ENCODE data around the gene PHIP. TPM values are rescaled to one million over a fixed set of nuclear protein-coding genes. Genes with fewer than 3 reads are reported as not detected.

The PHIP gene
- total RNA-seq (ENCODE audit: low replicate concordance): 80.0 and 129 TPM in 2 replicates

DNA sequence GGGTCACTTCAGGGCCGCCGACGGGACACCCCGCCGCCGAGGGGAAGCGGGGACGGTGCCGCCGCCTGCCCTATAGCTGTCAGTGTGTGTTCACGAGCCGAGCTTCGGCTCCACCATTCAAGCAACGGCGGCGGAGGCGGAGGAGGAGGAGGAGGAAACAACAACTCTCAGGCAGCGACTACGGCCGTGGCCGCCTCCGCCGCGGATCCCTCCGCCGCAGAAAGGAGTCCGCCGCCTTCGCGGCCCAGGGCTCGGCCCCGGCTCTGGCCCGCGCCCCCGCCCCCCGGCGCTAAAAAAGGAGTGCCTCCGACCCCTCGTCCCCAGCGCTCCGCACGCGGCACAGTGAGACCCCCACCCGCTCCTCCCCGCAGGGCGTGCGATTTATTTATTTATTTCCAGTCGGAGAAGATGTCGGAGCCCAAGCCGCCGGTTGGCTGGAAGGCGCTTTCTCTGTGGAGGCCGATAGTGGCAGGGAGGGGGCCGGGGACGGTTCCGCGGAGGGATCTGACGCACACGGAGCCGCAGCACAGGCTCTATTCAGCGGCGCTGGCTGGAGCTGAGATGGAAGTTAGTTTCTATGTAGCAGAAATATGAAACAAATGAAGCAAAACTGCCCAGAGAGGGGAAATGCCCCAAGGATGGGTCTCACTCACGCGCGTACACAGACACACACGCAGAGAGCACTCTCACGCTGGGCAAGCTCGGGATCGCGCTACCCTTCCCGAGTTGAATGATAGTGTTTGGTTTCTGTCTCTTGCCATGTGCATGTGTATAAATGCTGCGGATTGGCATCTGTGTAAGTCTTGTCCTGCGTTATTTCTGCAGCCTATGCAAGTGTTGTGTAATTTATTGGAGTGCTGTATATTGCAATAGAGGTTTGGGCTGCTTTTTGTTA is at the start of gene PHIP:
PHIP (minus strand) TSS at position 180 of the 895 bp plus-strand sequence. CDS start 186 bp downstream, outside the sequence.
- TF ChIP-seq EZH2phosphoT487 (IDR thresholded peaks at IDR 0.05): no peak
- TF ChIP-seq EZH2 (IDR thresholded peaks at IDR 0.05): peak; percentile 39
- TF ChIP-seq, protein P1, sequence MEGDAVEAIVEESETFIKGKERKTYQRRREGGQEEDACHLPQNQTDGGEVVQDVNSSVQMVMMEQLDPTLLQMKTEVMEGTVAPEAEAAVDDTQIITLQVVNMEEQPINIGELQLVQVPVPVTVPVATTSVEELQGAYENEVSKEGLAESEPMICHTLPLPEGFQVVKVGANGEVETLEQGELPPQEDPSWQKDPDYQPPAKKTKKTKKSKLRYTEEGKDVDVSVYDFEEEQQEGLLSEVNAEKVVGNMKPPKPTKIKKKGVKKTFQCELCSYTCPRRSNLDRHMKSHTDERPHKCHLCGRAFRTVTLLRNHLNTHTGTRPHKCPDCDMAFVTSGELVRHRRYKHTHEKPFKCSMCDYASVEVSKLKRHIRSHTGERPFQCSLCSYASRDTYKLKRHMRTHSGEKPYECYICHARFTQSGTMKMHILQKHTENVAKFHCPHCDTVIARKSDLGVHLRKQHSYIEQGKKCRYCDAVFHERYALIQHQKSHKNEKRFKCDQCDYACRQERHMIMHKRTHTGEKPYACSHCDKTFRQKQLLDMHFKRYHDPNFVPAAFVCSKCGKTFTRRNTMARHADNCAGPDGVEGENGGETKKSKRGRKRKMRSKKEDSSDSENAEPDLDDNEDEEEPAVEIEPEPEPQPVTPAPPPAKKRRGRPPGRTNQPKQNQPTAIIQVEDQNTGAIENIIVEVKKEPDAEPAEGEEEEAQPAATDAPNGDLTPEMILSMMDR (IDR thresholded peaks at IDR 0.05): no peak

DNA sequence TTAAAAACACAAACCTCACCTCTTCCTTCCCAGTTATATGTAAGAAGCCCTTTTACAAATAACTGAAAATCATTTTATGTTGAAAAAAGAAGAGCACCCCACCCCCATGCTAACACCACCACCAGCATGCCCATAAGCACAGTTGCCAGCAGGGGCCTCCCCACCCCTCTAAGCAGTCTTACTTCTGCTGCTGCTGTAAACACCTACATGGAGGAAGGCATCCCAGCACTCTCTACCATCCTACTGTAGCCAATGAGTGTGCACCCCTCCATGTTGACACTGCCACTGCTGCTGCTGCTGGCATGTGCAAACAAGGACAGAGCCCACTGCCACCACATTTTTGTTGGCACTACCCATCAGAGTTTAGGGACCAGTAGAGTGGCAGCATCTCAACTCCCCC is 49.6 kb upstream of the PHIP start:
- H3K4me2 ChIP-seq: no peak overlapping the region
- no peak overlapping the region for H3K4me3 ChIP-seq
- peaks cover 3% of the 10 kb centered on the region for H3K9me3 Mint-ChIP-seq
- H3K4me1 Mint-ChIP-seq: no peaks in the 10 kb centered on the region
- H3K4me3 Mint-ChIP-seq: no peak overlapping the region
- H4K20me1 ChIP-seq (ENCODE audit: low read depth): no peaks in the 10 kb centered on the region
- TF ChIP-seq EZH2phosphoT487 (IDR thresholded peaks at IDR 0.05) (no peak), EZH2 (IDR thresholded peaks at IDR 0.05) (no peak)
- TF ChIP-seq, protein P1 (IDR thresholded peaks at IDR 0.05): peak; percentile 17
- H3K4me1 ChIP-seq: no peaks in the 10 kb centered on the region
- no peaks in the 10 kb centered on the region for H3K27me3 Mint-ChIP-seq (ENCODE audit: insufficient read depth, low read depth)
- no peak overlapping the region for H3K9ac ChIP-seq
- no peaks in the 10 kb centered on the region for H3K27me3 ChIP-seq
- H3F3A ChIP-seq (ENCODE audit: low read depth): no peaks in the 10 kb centered on the region
- no peak overlapping the region for H3K27ac Mint-ChIP-seq
- H3K36me3 ChIP-seq: no peaks in the 10 kb centered on the region
- no peak overlapping the region for H3K27ac ChIP-seq
- DNase-seq (ENCODE audit: low spot score): peak; percentile 5
- H3K79me2 ChIP-seq (ENCODE audit: low read depth): no peaks in the 10 kb centered on the region
- no peaks in the 10 kb centered on the region for H3K36me3 Mint-ChIP-seq
- no peaks in the 10 kb centered on the region for H3K9me3 ChIP-seq (ENCODE audit: low read depth)
- H2AFZ ChIP-seq (replicated peaks): no peak overlapping the region

More for the DNA sequence above, at the start of gene PHIP:
- peak within 1 kb of the TSS; percentile 93 for H3K9ac ChIP-seq
- H3K27me3 Mint-ChIP-seq (ENCODE audit: insufficient read depth, low read depth): peaks cover 7% of the 10 kb centered on the region
- H3K36me3 ChIP-seq: no peaks in the 10 kb centered on the region
- peaks cover 45% of the 10 kb centered on the region for H3K4me1 Mint-ChIP-seq
- peaks cover 26% of the 10 kb centered on the region for H4K20me1 ChIP-seq (ENCODE audit: low read depth)
- peak within 1 kb of the TSS; percentile 98 for H3K4me3 ChIP-seq
- H3F3A ChIP-seq (ENCODE audit: low read depth): peaks cover 2% of the 10 kb centered on the region
- H3K9me3 Mint-ChIP-seq: peaks cover 2% of the 10 kb centered on the region
- peak within 1 kb of the TSS; percentile 91 for H3K4me2 ChIP-seq
- no peaks in the 10 kb centered on the region for H3K9me3 ChIP-seq (ENCODE audit: low read depth)
- peak; percentile 95 for DNase-seq (ENCODE audit: low spot score)
- H3K4me1 ChIP-seq: peaks cover 43% of the 10 kb centered on the region
- H2AFZ ChIP-seq (replicated peaks): peak within 1 kb of the TSS; percentile 93
- peaks cover 69% of the 10 kb centered on the region for H3K79me2 ChIP-seq (ENCODE audit: low read depth)
- peak within 1 kb of the TSS; percentile 94 for H3K4me3 Mint-ChIP-seq
- H3K36me3 Mint-ChIP-seq: peaks cover 19% of the 10 kb centered on the region
- H3K27me3 ChIP-seq: no peaks in the 10 kb centered on the region
- H3K27ac ChIP-seq: peak within 1 kb of the TSS; percentile 99
- peak within 1 kb of the TSS; percentile 99 for H3K27ac Mint-ChIP-seq

DNA sequence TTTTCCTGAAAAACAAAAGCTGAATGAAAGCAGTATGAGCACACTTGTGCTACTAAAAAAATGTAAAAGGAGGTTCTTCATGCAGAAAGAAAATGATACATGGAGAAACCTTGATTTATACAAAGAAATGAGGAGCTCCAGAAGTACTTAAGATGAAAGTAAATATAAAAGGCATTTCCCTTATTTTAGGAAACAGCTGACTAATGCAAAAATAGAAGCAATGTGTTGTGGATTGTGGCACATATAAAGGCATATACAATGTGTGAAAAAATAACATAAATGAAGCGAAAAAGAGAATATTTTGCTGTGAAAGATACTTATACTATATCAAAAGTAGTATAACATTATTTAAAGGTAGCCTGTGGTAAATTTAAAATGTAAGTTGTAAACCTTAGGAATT is 41.2 kb upstream of the PHIP start:
- H3K9me3 Mint-ChIP-seq: no peaks in the 10 kb centered on the region
- no peaks in the 10 kb centered on the region for H3K27me3 Mint-ChIP-seq (ENCODE audit: insufficient read depth, low read depth)
- Histone ChIP-seq H2AFZ (replicated peaks) (no peak overlapping the region), H3F3A (ENCODE audit: low read depth) (no peaks in the 10 kb centered on the region), H3K4me2 (no peak overlapping the region), H3K9ac (no peak overlapping the region), H3K4me3 (no peak overlapping the region), H3K4me1 (no peaks in the 10 kb centered on the region), H3K27me3 (no peaks in the 10 kb centered on the region), H3K36me3 (no peaks in the 10 kb centered on the region), H3K79me2 (ENCODE audit: low read depth) (no peaks in the 10 kb centered on the region), H3K27ac (no peak overlapping the region), H4K20me1 (ENCODE audit: low read depth) (no peaks in the 10 kb centered on the region), H3K9me3 (ENCODE audit: low read depth) (no peaks in the 10 kb centered on the region)
- no peak for DNase-seq (ENCODE audit: low spot score)
- TF ChIP-seq EZH2 (IDR thresholded peaks at IDR 0.05): no peak
- TF ChIP-seq, protein P1 (IDR thresholded peaks at IDR 0.05): no peak
- no peak for TF ChIP-seq EZH2phosphoT487 (IDR thresholded peaks at IDR 0.05)
- H3K27ac Mint-ChIP-seq: no peak overlapping the region
- H3K36me3 Mint-ChIP-seq: no peaks in the 10 kb centered on the region
- no peak overlapping the region for H3K4me3 Mint-ChIP-seq
- H3K4me1 Mint-ChIP-seq: no peaks in the 10 kb centered on the region
